EH (cell line): ENCODE data around the gene RFX2.

Source experiments
- DNase-seq: peaks from one replicate; pipeline ENCODE4 v3.0.0-alpha.2; 2015; ENCODE audit warnings: low read depth

The RFX2 gene

GRCh38 chr19:6103894-6104293 lies 6.4 kb downstream of the RFX2 start:
- no peak for DNase-seq

GRCh38 chr19:6103217-6103644 lies 7.1 kb downstream of the RFX2 start:
- peak; percentile 94 for DNase-seq

- no peak for DNase-seq
Measured at GRCh38 chr19:6101991-6102390, 8.3 kb downstream of the RFX2 start.

- DNase-seq = no peak
Measured at GRCh38 chr19:6101291-6101825, 8.9 kb downstream of the RFX2 start.

- no peak for DNase-seq
Measured at GRCh38 chr19:6100284-6100915, 9.9 kb downstream of the RFX2 start.

- no peak for DNase-seq
Measured at GRCh38 chr19:6099599-6099998, 10.7 kb downstream of the RFX2 start.

- DNase-seq = no peak
Measured at GRCh38 chr19:6099033-6099432, 11.3 kb downstream of the RFX2 start.

- DNase-seq = no peak
Measured at GRCh38 chr19:6098574-6098973, 11.7 kb downstream of the RFX2 start.

GRCh38 chr19:6097911-6098310 lies 12.4 kb downstream of the RFX2 start:
- DNase-seq = no peak

- DNase-seq = no peak
Measured at GRCh38 chr19:6095760-6096159, 14.5 kb downstream of the RFX2 start.

GRCh38 chr19:6092329-6093286 lies 17.7 kb downstream of the RFX2 start:
- DNase-seq = peak; percentile 93

GRCh38 chr19:6091771-6092291 lies 18.5 kb downstream of the RFX2 start:
- DNase-seq = peak; percentile 73

- DNase-seq = no peak
Measured at GRCh38 chr19:6090634-6091033, 19.7 kb downstream of the RFX2 start.

- DNase-seq = peak; percentile 58
Measured at GRCh38 chr19:6088602-6089049, 21.7 kb downstream of the RFX2 start.

GRCh38 chr19:6087074-6087571 lies 23.2 kb downstream of the RFX2 start:
- DNase-seq = no peak

- peak; percentile 82 for DNase-seq
Measured at GRCh38 chr19:6086068-6086788, 24.1 kb downstream of the RFX2 start.

GRCh38 chr19:6084821-6085220 lies 25.5 kb downstream of the RFX2 start:
- DNase-seq = no peak

- DNase-seq = no peak
Measured at GRCh38 chr19:6079107-6079506, 31.2 kb downstream of the RFX2 start.

- no peak for DNase-seq
Measured at GRCh38 chr19:6078068-6078467, 32.2 kb downstream of the RFX2 start.

- peak; percentile 96 for DNase-seq
Measured at GRCh38 chr19:6076675-6077463, 33.4 kb downstream of the RFX2 start.

- DNase-seq = no peak
Measured at GRCh38 chr19:6076291-6076665, 34.0 kb downstream of the RFX2 start.
